Body of pancreas (tissue), 4 donors: ENCODE results near the gene ZNF185. TPM values are rescaled to one million over a fixed set of nuclear protein-coding genes. Genes with fewer than 3 reads are reported as not detected.

Experiments used
- ATAC-seq: fragments of 150-250 bp; one replicate; pipeline ENCODE4 v1.9.1; 2016
- DNase-seq, 4 donors: peaks; one replicate each; pipeline ENCODE4 v3.0.0-alpha.2; 2019
- H3K27ac ChIP-seq, 4 donors: fragments of 200-600 bp; sonication (generic); 1 replicate in 3 of 4; 2 replicates in 1 of 4; pipeline versions ENCODE4 v1.5.1 to v1.6.1; 2016 to 2019; ENCODE audit warnings: mild to moderate bottlenecking in 1 of 4, mixed read lengths in 1 of 4, moderate library complexity in 1 of 4
- H3K27me3 ChIP-seq, 2 donors: fragments of 200-600 bp; sonication (generic); one replicate each; pipeline ENCODE4 v1.6.0; 2016; ENCODE audit warnings: mild to moderate bottlenecking in 1 of 2
- H3K36me3 ChIP-seq, 2 donors: fragments of 200-600 bp; sonication (generic); replicated peaks in 1 of 2; 2 replicates each; pipeline ENCODE4 v1.5.1; 2016; ENCODE audit warnings: low read depth in 2 of 2; ENCODE audit not compliant: insufficient read depth in 1 of 2
- H3K4me1 ChIP-seq: fragments of 200-600 bp; sonication (generic); one replicate; pipeline ENCODE4 v1.6.0; 2016
- H3K4me3 ChIP-seq, 2 donors: fragments of 200-600 bp; sonication (generic); 1 replicate in 1 of 2; 2 replicates in 1 of 2; pipeline ENCODE4 v1.5.1; 2016 to 2019
- H3K9me3 ChIP-seq, 3 donors: fragments of 200-600 bp; sonication (generic); 1 replicate in 2 of 3; 2 replicates in 1 of 3; pipeline ENCODE4 v1.5.1; 2016
- POLR2A ChIP-seq, 3 donors: fragments of 450-650 bp; IDR thresholded peaks; one replicate each; pipeline ENCODE4 v1.6.1; 2016; ENCODE audit warnings: antibody characterized with exemption in 3 of 3, mild to moderate bottlenecking in 2 of 3
- WGBS, 2 donors: methylation state at CpG; one replicate each; pipeline ENCODE4 v1.1.5; 2017; 5-methylcytosine and 5-hydroxymethylcytosine counted together
- intact Hi-C: fragments of 100-400 bp; cut with DNase I; formaldehyde crosslinking; loops from one replicate; pipeline ENCODE4 v1.15.1; 2023
- total RNA-seq, 2 donors: library from RNA; depleted of rRNA; stranded (reverse); fragments of >200 nt; gene quantifications; one replicate each; pipeline ENCODE4 v1.1.0, GENCODE V29; 2016
- TF ChIP-seq, protein P1 (sequence below), 7 experiments: fragments of 450-650 bp in 4 of 7; fragments of 200-600 bp in 3 of 7; sonication (generic) in 3 of 7; IDR thresholded peaks; one replicate each; pipeline ENCODE4 v1.5.1; 2016 to 2019; ENCODE audit warnings: antibody characterized with exemption in 7 of 7

ZNF185 gene
- total RNA-seq, 2 donors from 2014 or later: 2.0 to 6.5 TPM

- no peak for ATAC-seq
- H3K4me3 ChIP-seq: no peak overlapping the region
- no peaks in the 10 kb centered on the region for H3K36me3 ChIP-seq
- TF ChIP-seq, protein P1, sequence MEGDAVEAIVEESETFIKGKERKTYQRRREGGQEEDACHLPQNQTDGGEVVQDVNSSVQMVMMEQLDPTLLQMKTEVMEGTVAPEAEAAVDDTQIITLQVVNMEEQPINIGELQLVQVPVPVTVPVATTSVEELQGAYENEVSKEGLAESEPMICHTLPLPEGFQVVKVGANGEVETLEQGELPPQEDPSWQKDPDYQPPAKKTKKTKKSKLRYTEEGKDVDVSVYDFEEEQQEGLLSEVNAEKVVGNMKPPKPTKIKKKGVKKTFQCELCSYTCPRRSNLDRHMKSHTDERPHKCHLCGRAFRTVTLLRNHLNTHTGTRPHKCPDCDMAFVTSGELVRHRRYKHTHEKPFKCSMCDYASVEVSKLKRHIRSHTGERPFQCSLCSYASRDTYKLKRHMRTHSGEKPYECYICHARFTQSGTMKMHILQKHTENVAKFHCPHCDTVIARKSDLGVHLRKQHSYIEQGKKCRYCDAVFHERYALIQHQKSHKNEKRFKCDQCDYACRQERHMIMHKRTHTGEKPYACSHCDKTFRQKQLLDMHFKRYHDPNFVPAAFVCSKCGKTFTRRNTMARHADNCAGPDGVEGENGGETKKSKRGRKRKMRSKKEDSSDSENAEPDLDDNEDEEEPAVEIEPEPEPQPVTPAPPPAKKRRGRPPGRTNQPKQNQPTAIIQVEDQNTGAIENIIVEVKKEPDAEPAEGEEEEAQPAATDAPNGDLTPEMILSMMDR (IDR thresholded peaks at IDR 0.05): no peak
- no peak for TF ChIP-seq POLR2A (IDR thresholded peaks at IDR 0.05)
- H3K27me3 ChIP-seq: no peaks in the 10 kb centered on the region
- H3K4me1 ChIP-seq: no peaks in the 10 kb centered on the region
- no peak overlapping the region for H3K27ac ChIP-seq
- intact Hi-C loops: no loop called here
- WGBS, 2 donors: 54 to 64% methylated on average over 3 to 7 of the region's 7 CpGs
- DNase-seq: no peak
- no peaks in the 10 kb centered on the region for H3K9me3 ChIP-seq
Measured at GRCh38 chrX:152918707-152919106, 20.8 kb downstream of the ZNF185 start.

- 50 to 77% methylated on average over 5 to 8 of the region's 10 CpGs for WGBS, 2 donors
- ATAC-seq: no peak
Measured at GRCh38 chrX:152923599-152923998, 25.7 kb downstream of the ZNF185 start.

GRCh38 chrX:152925835-152926234 lies 28.0 kb downstream of the ZNF185 start:
- H3K27ac ChIP-seq: no peak overlapping the region
- WGBS, 2 donors: 43 to 69% methylated on average over 1 to 5 of the region's 5 CpGs
- no peak overlapping the region for H3K4me3 ChIP-seq
- DNase-seq (no peak), ATAC-seq (no peak)
- no peaks in the 10 kb centered on the region for H3K27me3 ChIP-seq
- TF ChIP-seq POLR2A (IDR thresholded peaks at IDR 0.05): no peak
- TF ChIP-seq, protein P1 (IDR thresholded peaks at IDR 0.05): no peak
- intact Hi-C loops: no loop called here
- no peaks in the 10 kb centered on the region for H3K9me3 ChIP-seq
- H3K36me3 ChIP-seq: no peaks in the 10 kb centered on the region
- H3K4me1 ChIP-seq: peaks cover 7% of the 10 kb centered on the region

More at GRCh38 chrX:152923599-152923998, 25.7 kb downstream of the ZNF185 start:
- Histone ChIP-seq H3K36me3 (no peaks in the 10 kb centered on the region), H3K4me3 (no peak overlapping the region), H3K27ac (no peak overlapping the region), H3K9me3 (no peaks in the 10 kb centered on the region), H3K27me3 (no peaks in the 10 kb centered on the region), H3K4me1 (peaks cover 7% of the 10 kb centered on the region)
- DNase-seq: no peak
- no peak for TF ChIP-seq POLR2A (IDR thresholded peaks at IDR 0.05)
- TF ChIP-seq, protein P1 (IDR thresholded peaks at IDR 0.05): no peak
- intact Hi-C loops: no loop called here

DNA sequence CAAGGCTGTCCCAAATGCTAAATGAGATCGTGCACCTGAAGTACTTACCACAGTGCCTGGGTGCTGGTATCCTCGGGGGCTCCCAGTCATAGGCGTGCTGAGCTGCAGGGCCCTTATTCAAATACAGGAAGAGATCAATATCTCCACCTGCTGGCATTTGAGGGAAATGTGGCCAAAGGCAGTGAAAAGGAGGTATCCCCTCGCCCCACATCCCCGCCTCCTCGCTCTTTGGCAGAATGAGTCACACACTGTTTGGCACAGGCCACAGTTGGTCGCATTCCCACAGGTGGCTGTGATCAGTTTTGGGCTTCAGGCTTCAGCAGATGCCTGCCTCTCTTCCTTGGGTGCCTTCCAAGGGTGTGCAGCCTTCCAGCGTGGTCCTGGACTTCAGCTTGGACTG lies 28.4 kb downstream of the ZNF185 start:
- Histone ChIP-seq H3K27me3 (no peaks in the 10 kb centered on the region), H3K27ac (no peak overlapping the region), H3K4me3 (no peak overlapping the region), H3K9me3 (no peaks in the 10 kb centered on the region), H3K36me3 (no peaks in the 10 kb centered on the region), H3K4me1 (peaks cover 7% of the 10 kb centered on the region)
- DNase-seq (peak; percentile 67 to 85 (median 82)), ATAC-seq (peak; percentile 95)
- intact Hi-C loops: no loop called here
- no peak for TF ChIP-seq POLR2A (IDR thresholded peaks at IDR 0.05)
- TF ChIP-seq, protein P1 (IDR thresholded peaks at IDR 0.05): peak in 5 of 7 experiments; percentile 13 to 44 (median 40)
- WGBS, 2 donors: 6% methylated on average over 8 of the region's 8 CpGs; no CpG with 5 or more reads in 1 of the 2 donors

DNA sequence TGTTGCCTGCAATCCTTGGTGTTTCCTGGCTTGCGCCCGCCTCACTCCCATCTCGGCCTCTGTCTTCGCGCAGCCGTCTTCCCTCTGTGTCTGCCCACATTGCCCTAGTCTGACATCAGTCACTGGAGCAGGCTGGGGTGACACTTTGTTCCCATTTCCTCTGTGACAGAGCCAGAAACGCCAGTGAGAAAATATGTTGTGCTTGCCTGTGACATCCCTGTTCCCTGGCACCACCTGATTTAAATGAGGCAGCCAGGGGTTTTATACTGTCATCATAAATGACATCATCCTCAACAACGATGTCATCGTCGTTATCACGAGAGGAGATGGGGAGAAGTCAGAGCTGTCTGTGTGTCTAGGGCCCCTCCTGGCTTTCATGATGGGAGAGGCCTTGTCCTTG lies 29.1 kb downstream of the ZNF185 start:
- Histone ChIP-seq H3K9me3 (no peaks in the 10 kb centered on the region), H3K36me3 (no peaks in the 10 kb centered on the region), H3K4me3 (no peak overlapping the region), H3K27me3 (no peaks in the 10 kb centered on the region), H3K4me1 (peaks cover 7% of the 10 kb centered on the region), H3K27ac (no peak overlapping the region)
- no peak for TF ChIP-seq POLR2A (IDR thresholded peaks at IDR 0.05)
- TF ChIP-seq, protein P1 (IDR thresholded peaks at IDR 0.05): no peak
- intact Hi-C loops: no loop called here
- DNase-seq (no peak), ATAC-seq (no peak)
- 82 to 84% methylated on average over 11 of the region's 11 CpGs for WGBS, 2 donors
